HEK293 (cell line): ENCODE data around the gene DMD.

Experiments used
- CTCF ChIA-PET: fragments of 350-600 bp; formaldehyde crosslinking; extraction: SDS; loops from one replicate; lab custom pipeline; 2021; ENCODE audit warnings: antibody characterized with exemption; lab: Yijun Ruan, JAX
- POLR2A ChIA-PET: fragments of 300-600 bp; formaldehyde crosslinking; extraction: SDS; loops from one replicate; lab custom pipeline; 2020; ENCODE audit warnings: antibody characterized with exemption, inconsistent platforms; lab: Yijun Ruan, JAX
- H3K27ac ChIP-seq: fragments of 200-500 bp; sonication (Bioruptor generic); 2 replicates; pipeline ENCODE4 v1.5.1; 2014; ENCODE audit warnings: low read depth, low read length, control low read depth, inconsistent platforms; ENCODE audit errors: extremely low read depth
- H3K36me3 ChIP-seq, 2 experiments: fragments of 200-500 bp in 1 of 2; sonication (Bioruptor generic) in 1 of 2; 1 replicate in 1 of 2; 2 replicates in 1 of 2; pipeline ENCODE4 v1.5.1; 2014 to 2017; ENCODE audit warnings: inconsistent platforms in 2 of 2, low read length in 2 of 2; ENCODE audit not compliant: control insufficient read depth in 2 of 2, insufficient read depth in 1 of 2
- H3K4me1 ChIP-seq: fragments of 200-500 bp; sonication (Bioruptor generic); 2 replicates; pipeline ENCODE4 v1.5.1; 2014; ENCODE audit warnings: mild to moderate bottlenecking, low read length, inconsistent platforms; ENCODE audit not compliant: control insufficient read depth, insufficient read depth
- H3K4me3 ChIP-seq: 2 replicates; pipeline ENCODE4 v1.5.1; 2011; ENCODE audit warnings: low read depth, mild to moderate bottlenecking, control low read depth, low read length, moderate library complexity
- H3K9me3 ChIP-seq: fragments of 200-500 bp; sonication (Bioruptor generic); 2 replicates; pipeline ENCODE4 v1.5.1; 2014; ENCODE audit warnings: low read depth, low read length, inconsistent platforms; ENCODE audit not compliant: control insufficient read depth, insufficient read depth
- ELK4 ChIP-seq: IDR thresholded peaks from 2 replicates; pipeline ENCODE4 v1.6.1; 2011; ENCODE audit warnings: mild to moderate bottlenecking, low read depth, low read length, borderline replicate concordance
- KLF16 ChIP-seq: fragments of 450-650 bp; formaldehyde crosslinking; IDR thresholded peaks from 2 replicates; pipeline ENCODE4 v1.5.1; 2017; ENCODE audit warnings: missing biosample characterization, missing genetic modification characterization
- REST ChIP-seq: fragments of 450-650 bp; formaldehyde crosslinking; IDR thresholded peaks from 2 replicates; pipeline ENCODE4 v1.5.1; 2016; ENCODE audit warnings: missing biosample characterization, missing genetic modification characterization
- SP2 ChIP-seq: fragments of 450-650 bp; formaldehyde crosslinking; IDR thresholded peaks from 2 replicates; pipeline ENCODE4 v1.5.1; 2016; ENCODE audit warnings: missing biosample characterization, missing genetic modification characterization
- ZFP41 ChIP-seq: fragments of 450-650 bp; formaldehyde crosslinking; IDR thresholded peaks from 2 replicates; pipeline ENCODE4 v1.5.1; 2016; ENCODE audit warnings: missing biosample characterization, missing genetic modification characterization, borderline replicate concordance
- ZNF157 ChIP-seq: fragments of 450-650 bp; formaldehyde crosslinking; IDR thresholded peaks from 2 replicates; pipeline ENCODE4 v1.5.1; 2016; ENCODE audit warnings: missing biosample characterization, missing genetic modification characterization
- ZNF423 ChIP-seq: fragments of 450-650 bp; formaldehyde crosslinking; IDR thresholded peaks from 2 replicates; pipeline ENCODE4 v1.5.1; 2016; ENCODE audit warnings: missing biosample characterization, missing genetic modification characterization
- ZNF433 ChIP-seq: fragments of 450-650 bp; formaldehyde crosslinking; IDR thresholded peaks from 2 replicates; pipeline ENCODE4 v1.5.1; 2016; ENCODE audit warnings: missing biosample characterization, missing genetic modification characterization, low read depth
- ZNF449 ChIP-seq: fragments of 450-650 bp; formaldehyde crosslinking; IDR thresholded peaks from 2 replicates; pipeline ENCODE4 v1.5.1; 2017; ENCODE audit warnings: missing biosample characterization, mild to moderate bottlenecking, missing genetic modification characterization, moderate library complexity
- ZNF48 ChIP-seq: fragments of 450-650 bp; formaldehyde crosslinking; IDR thresholded peaks from 2 replicates; pipeline ENCODE4 v1.5.1; 2016; ENCODE audit warnings: missing biosample characterization, missing genetic modification characterization
- ZNF501 ChIP-seq: fragments of 450-650 bp; formaldehyde crosslinking; IDR thresholded peaks from 2 replicates; pipeline ENCODE4 v1.5.1; 2016; ENCODE audit warnings: missing biosample characterization, missing genetic modification characterization
- ZNF548 ChIP-seq: fragments of 450-650 bp; formaldehyde crosslinking; IDR thresholded peaks from 2 replicates; pipeline ENCODE4 v1.5.1; 2016; ENCODE audit warnings: missing biosample characterization, missing genetic modification characterization
- ZNF558 ChIP-seq: fragments of 450-650 bp; formaldehyde crosslinking; IDR thresholded peaks from 2 replicates; pipeline ENCODE4 v1.5.1; 2016; ENCODE audit warnings: missing biosample characterization, missing genetic modification characterization
- ZNF654 ChIP-seq: fragments of 450-650 bp; formaldehyde crosslinking; IDR thresholded peaks from 2 replicates; pipeline ENCODE4 v1.5.1; 2016; ENCODE audit warnings: low read depth, missing biosample characterization, missing genetic modification characterization
- ZNF664 ChIP-seq: fragments of 450-650 bp; formaldehyde crosslinking; IDR thresholded peaks from 2 replicates; pipeline ENCODE4 v1.5.1; 2016; ENCODE audit warnings: missing biosample characterization, missing genetic modification characterization
- ZNF707 ChIP-seq: fragments of 450-650 bp; formaldehyde crosslinking; IDR thresholded peaks from 2 replicates; pipeline ENCODE4 v1.5.1; 2016; ENCODE audit warnings: missing biosample characterization, missing genetic modification characterization
- ZNF830 ChIP-seq: fragments of 450-650 bp; IDR thresholded peaks from 2 replicates; pipeline ENCODE4 v1.5.0; 2018; ENCODE audit warnings: missing biosample characterization, missing genetic modification characterization, low read depth, mild to moderate bottlenecking, moderate library complexity
- ZSCAN4 ChIP-seq: fragments of 450-650 bp; formaldehyde crosslinking; IDR thresholded peaks from 2 replicates; pipeline ENCODE4 v1.5.1; 2017; ENCODE audit warnings: missing biosample characterization, missing genetic modification characterization

The DMD gene

GRCh38 chrX:31112226-31112999 is 2098.9 kb downstream of the DMD start (continued):
- no peak for TF ChIP-seq ZNF558 (tag by site-specific recombination)

- H3K4me1 ChIP-seq: no peaks in the 10 kb centered on the region
- CTCF ChIA-PET: no interaction called here
- H3K4me3 ChIP-seq: no peak overlapping the region
- POLR2A ChIA-PET: no interaction called here
- H3K36me3 ChIP-seq: no peaks in the 10 kb centered on the region
- no peak overlapping the region for H3K27ac ChIP-seq
- H3K9me3 ChIP-seq: no peaks in the 10 kb centered on the region
- TF ChIP-seq ZNF830 (tag by site-specific recombination) (no peak), REST (tag by site-specific recombination) (no peak), ZNF548 (tag by site-specific recombination) (no peak), KLF16 (tag by site-specific recombination) (no peak), ZNF423 (tag by site-specific recombination) (no peak), ZNF449 (no peak), ZNF157 (tag by site-specific recombination) (no peak), ZNF433 (no peak), ZNF501 (tag by site-specific recombination) (no peak), ZNF654 (no peak), ZNF48 (tag by site-specific recombination) (no peak), SP2 (tag by site-specific recombination) (no peak), ZNF707 (tag by site-specific recombination) (no peak), ZSCAN4 (no peak), ELK4 (no peak), ZNF664 (no peak), ZFP41 (no peak)
Measured at GRCh38 chrX:31110657-31111056, 2100.7 kb downstream of the DMD start.
